ENCODE data around the gene ANKRD10. TPM values are rescaled to one million over a fixed set of nuclear protein-coding genes. Genes with fewer than 3 reads are reported as not detected.

The ANKRD10 gene
- total RNA-seq, 1 experiment from 2014 or later, result 219 TPM

DNA sequence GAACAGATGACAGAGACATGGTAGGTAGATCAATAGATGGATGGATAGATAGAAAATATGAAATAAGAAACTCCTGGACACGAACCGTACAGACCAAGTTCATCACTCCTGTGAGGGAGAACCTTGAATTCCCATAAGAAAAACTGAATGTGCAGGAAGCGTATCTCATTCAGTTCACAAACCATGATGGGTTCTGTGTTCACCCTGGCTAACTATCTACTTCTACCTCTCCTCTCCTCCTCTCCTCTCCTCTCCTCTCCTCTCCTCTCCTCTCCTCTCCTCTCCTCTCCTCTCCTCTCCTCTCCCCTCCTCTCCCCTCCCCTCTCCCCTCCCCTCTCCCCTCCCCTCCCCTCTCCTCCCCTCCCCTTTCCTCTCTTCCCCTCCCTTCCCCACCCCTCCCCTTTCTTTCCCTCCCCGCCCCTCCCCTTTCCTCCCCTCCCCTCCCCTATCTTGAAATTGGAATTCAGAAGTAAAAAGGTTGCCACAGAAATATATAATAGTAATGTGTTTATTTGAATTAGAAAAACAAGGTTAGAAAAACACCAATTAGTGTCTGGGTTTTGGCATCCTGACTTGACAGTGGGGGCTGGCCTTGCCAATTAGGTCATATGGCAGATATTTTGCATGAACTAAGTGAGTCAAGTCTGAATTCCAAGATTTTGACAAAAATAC, 75.9 kb downstream of the ANKRD10 start:
- H3K4me3 Mint-ChIP-seq, result no peak overlapping the region
- peaks cover 4% of the 10 kb centered on the region; the same call in 1 of the 2 replicates for H3K36me3 Mint-ChIP-seq
- ATAC-seq (no peak), DNase-seq (ENCODE audit: low spot score) (no peak)
- peaks cover 17% of the 10 kb centered on the region for H3K4me1 Mint-ChIP-seq
- H3K27me3 Mint-ChIP-seq (ENCODE audit: low read depth), result no peaks in the 10 kb centered on the region; the same call in 1 of the 2 replicates
- peaks cover 16% of the 10 kb centered on the region for H3K9me3 Mint-ChIP-seq
- ChIA-PET CTCF (no interaction called here), POLR2A (no interaction called here)
- TF ChIP-seq MYBL2 (CRISPR knock-in tag; IDR thresholded peaks at IDR 0.05), result no peak
- no peak for TF ChIP-seq CREB1 (CRISPR knock-in tag; IDR thresholded peaks at IDR 0.05)
- no peak for TF ChIP-seq IRF2 (CRISPR knock-in tag; IDR thresholded peaks at IDR 0.05; ENCODE audit: borderline replicate concordance, low read depth)
- TF ChIP-seq TEAD4 (CRISPR knock-in tag; IDR thresholded peaks at IDR 0.05), result no peak
- TF ChIP-seq ATF1 (CRISPR knock-in tag; IDR thresholded peaks at IDR 0.05), result no peak
- no peak for TF ChIP-seq ZNF232 (CRISPR knock-in tag; IDR thresholded peaks at IDR 0.05)
- TF ChIP-seq, protein P1, sequence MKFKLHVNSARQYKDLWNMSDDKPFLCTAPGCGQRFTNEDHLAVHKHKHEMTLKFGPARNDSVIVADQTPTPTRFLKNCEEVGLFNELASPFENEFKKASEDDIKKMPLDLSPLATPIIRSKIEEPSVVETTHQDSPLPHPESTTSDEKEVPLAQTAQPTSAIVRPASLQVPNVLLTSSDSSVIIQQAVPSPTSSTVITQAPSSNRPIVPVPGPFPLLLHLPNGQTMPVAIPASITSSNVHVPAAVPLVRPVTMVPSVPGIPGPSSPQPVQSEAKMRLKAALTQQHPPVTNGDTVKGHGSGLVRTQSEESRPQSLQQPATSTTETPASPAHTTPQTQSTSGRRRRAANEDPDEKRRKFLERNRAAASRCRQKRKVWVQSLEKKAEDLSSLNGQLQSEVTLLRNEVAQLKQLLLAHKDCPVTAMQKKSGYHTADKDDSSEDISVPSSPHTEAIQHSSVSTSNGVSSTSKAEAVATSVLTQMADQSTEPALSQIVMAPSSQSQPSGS (CRISPR knock-in tag; IDR thresholded peaks at IDR 0.05; ENCODE audit: borderline replicate concordance, low read depth), result no peak
- TF ChIP-seq RELA (CRISPR knock-in tag; IDR thresholded peaks at IDR 0.05; ENCODE audit: borderline replicate concordance), result no peak
- TF ChIP-seq AFF4 (CRISPR knock-in tag; IDR thresholded peaks at IDR 0.05; ENCODE audit: borderline replicate concordance), result no peak
- TF ChIP-seq ZNF512 (CRISPR knock-in tag; IDR thresholded peaks at IDR 0.05; ENCODE audit: borderline replicate concordance), result no peak
- no peak for TF ChIP-seq E2F5 (CRISPR knock-in tag; IDR thresholded peaks at IDR 0.05)
- TF ChIP-seq, protein P2, sequence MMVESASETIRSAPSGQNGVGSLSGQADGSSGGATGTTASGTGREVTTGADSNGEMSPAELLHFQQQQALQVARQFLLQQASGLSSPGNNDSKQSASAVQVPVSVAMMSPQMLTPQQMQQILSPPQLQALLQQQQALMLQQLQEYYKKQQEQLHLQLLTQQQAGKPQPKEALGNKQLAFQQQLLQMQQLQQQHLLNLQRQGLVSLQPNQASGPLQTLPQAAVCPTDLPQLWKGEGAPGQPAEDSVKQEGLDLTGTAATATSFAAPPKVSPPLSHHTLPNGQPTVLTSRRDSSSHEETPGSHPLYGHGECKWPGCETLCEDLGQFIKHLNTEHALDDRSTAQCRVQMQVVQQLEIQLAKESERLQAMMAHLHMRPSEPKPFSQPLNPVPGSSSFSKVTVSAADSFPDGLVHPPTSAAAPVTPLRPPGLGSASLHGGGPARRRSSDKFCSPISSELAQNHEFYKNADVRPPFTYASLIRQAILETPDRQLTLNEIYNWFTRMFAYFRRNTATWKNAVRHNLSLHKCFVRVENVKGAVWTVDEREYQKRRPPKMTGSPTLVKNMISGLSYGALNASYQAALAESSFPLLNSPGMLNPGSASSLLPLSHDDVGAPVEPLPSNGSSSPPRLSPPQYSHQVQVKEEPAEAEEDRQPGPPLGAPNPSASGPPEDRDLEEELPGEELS (CRISPR knock-in tag; IDR thresholded peaks at IDR 0.05), result no peak
- TF ChIP-seq CBFB (CRISPR knock-in tag; IDR thresholded peaks at IDR 0.05; ENCODE audit: low read depth), result no peak
- no peak for TF ChIP-seq CREM (CRISPR knock-in tag; IDR thresholded peaks at IDR 0.05)
- no peak for TF ChIP-seq ATF6 (CRISPR knock-in tag; IDR thresholded peaks at IDR 0.05)
- TF ChIP-seq NR3C1 (CRISPR knock-in tag; conservative IDR thresholded peaks at IDR 0.05; ENCODE audit: low read depth), result no peak
- no peak for TF ChIP-seq IRF1 (CRISPR knock-in tag; IDR thresholded peaks at IDR 0.05)
- no peak for TF ChIP-seq NFE2L1 (CRISPR knock-in tag; IDR thresholded peaks at IDR 0.05)
- no peak for TF ChIP-seq ATF3 (CRISPR knock-in tag; conservative IDR thresholded peaks at IDR 0.05)
- no peak for TF ChIP-seq ZNF396 (CRISPR knock-in tag; IDR thresholded peaks at IDR 0.05; ENCODE audit: borderline replicate concordance)
- H3K27ac Mint-ChIP-seq, result no peak overlapping the region
